ENCODE measurements around the gene CLIP3.

- TF ChIP-seq CTCF (conservative IDR thresholded peaks at IDR 0.05; ENCODE audit: low read depth, low read length) (0 out of 2 replicates have a peak, but pooled peaks have one; percentile 15), EZH2 (IDR thresholded peaks at IDR 0.05; ENCODE audit: borderline replicate concordance, low read depth, low read length, poor library complexity, severe bottlenecking) (no peak)
Observed at GRCh38 chr19:36030264-36031148, 2.2 kb downstream of the CLIP3 start.

All from A673 (cell line).